LNCaP clone FGC (cell line): ENCODE measurements around the gene KRTAP1-5.
"Not testable (repeated sequence)": the region's sequence is repeated elsewhere in the genome, so short reads cannot be mapped to it uniquely, and the experiment has no call there.

Experiments
- DNase-seq: peaks from one replicate; pipeline ENCODE4 v3.0.0-alpha.2; 2011; ENCODE audit warnings: low read depth
- H3K4me3 ChIP-seq: 2 replicates; pipeline ENCODE4 v1.5.1; 2011; ENCODE audit warnings: mild to moderate bottlenecking, low read depth, low read length, control low read depth
- TF ChIP-seq, protein P1 (sequence below): IDR thresholded peaks from 2 replicates; pipeline ENCODE4 v1.5.1; 2012; ENCODE audit warnings: mild to moderate bottlenecking; ENCODE audit not compliant: control insufficient read depth, insufficient read depth; ENCODE audit errors: extremely low read depth

Gene KRTAP1-5

DNA sequence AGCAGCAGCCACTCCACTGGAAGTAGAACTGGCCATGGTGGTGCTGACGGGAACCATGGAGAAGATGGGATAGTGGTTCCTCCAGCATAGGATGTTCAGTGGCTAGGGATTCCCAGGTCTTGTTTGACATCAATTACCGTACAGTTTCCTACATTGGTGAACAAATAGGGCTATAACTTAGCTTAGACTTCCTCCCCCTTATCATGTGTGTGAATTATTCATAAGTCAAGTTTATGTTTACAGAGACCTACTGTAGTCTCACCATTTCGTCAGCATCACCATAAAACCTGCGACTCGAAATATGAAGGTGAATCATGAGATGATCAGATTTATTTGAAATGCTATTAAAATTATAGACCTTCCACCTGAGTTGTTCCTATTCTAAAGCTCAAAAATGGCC lies 31.7 kb upstream of the KRTAP1-5 start:
- no peak for DNase-seq
- TF ChIP-seq, protein P1, sequence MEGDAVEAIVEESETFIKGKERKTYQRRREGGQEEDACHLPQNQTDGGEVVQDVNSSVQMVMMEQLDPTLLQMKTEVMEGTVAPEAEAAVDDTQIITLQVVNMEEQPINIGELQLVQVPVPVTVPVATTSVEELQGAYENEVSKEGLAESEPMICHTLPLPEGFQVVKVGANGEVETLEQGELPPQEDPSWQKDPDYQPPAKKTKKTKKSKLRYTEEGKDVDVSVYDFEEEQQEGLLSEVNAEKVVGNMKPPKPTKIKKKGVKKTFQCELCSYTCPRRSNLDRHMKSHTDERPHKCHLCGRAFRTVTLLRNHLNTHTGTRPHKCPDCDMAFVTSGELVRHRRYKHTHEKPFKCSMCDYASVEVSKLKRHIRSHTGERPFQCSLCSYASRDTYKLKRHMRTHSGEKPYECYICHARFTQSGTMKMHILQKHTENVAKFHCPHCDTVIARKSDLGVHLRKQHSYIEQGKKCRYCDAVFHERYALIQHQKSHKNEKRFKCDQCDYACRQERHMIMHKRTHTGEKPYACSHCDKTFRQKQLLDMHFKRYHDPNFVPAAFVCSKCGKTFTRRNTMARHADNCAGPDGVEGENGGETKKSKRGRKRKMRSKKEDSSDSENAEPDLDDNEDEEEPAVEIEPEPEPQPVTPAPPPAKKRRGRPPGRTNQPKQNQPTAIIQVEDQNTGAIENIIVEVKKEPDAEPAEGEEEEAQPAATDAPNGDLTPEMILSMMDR, result no peak
- H3K4me3 ChIP-seq, result no peak overlapping the region

DNA sequence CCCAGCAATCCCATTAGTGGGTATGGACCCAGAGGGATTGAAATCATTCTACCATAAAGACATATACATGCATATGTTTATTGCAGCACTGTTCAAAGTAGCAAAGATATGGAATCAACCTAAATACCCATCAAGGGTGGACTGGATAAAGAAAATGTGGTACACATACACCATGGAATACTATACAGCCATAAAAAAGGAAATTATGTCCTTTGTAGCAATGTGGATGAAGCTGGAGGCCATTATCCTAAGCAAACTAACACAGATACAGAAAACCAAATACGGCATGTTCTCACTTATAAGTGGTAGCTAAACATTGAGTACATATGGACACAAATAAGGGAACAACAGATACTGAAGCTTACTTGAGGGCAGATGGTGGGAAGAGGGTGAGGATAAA lies 30.5 kb upstream of the KRTAP1-5 start:
- H3K4me3 ChIP-seq, result no peak overlapping the region
- TF ChIP-seq, protein P1, result no peak

DNA sequence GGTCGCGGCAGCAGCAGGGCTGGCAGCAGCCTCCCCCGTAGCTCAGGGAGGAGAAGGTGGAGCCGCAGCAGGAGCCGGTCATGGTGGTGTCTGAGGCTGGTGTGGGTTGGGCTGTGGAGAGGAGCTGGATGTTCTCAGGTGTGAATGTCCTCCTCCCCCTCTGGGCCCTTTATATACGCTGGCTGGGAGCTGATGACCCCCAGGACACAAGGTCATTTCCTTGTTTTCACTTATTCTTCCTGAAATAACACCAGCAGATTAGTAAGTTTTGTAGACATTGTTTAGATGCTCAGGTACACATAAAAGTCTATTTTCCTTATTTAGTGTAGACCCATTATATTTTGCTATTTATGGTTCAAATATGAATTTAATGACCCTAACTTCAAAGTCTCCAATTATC lies 28.1 kb upstream of the KRTAP1-5 start, which contains the start of gene KRTAP2-2:
TSS of gene KRTAP2-2 (minus strand) at position 101 of the 400 bp plus-strand sequence. CDS start at position 82, 19 bp downstream.
- H3K4me3 ChIP-seq, DNase-seq: not testable (repeated sequence)

More for the DNA sequence above, 30.5 kb upstream of the KRTAP1-5 start:
- DNase-seq, result no peak

DNA sequence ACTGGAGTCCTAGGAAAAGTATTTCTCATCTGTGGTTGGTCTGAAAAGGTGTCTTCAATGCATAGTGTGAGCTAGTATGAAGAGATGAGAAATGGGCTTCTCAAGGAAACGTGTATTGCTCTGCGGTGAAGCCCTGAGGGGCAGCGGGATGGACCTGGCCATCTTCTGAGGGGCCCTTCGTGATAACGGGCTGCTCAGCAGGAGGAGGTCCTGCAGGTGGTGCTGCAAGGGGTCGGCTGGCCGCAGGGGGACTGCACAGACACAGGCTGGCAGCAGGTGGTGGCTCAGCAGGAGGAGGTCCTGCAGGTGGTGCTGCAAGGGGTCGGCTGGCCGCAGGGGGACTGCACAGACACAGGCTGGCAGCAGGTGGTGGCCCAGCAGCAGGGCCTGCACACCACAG lies 27.5 kb upstream of the KRTAP1-5 start:
- H3K4me3 ChIP-seq, DNase-seq: not testable (repeated sequence)

DNA sequence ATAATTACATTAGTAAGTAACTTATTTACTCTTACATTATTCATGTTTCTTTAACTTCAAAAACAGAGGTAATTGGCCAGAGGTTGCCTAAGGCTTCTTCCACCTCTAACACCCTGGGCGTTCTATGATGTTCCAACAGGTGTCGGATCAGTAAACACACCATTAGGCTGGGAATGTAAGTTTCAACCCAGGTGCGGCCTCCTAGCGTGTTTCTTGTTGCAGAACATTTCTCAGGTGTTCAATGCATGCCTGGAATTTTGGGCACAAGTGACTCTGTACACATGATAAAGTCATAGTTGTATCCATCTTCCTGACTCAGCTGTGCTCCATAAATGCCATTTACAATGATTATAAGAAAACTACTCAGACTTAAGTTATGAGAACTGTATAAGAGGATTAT lies 27.0 kb upstream of the KRTAP1-5 start:
- TF ChIP-seq, protein P1, result no peak
- no peak for DNase-seq
- H3K4me3 ChIP-seq, result no peak overlapping the region

DNA sequence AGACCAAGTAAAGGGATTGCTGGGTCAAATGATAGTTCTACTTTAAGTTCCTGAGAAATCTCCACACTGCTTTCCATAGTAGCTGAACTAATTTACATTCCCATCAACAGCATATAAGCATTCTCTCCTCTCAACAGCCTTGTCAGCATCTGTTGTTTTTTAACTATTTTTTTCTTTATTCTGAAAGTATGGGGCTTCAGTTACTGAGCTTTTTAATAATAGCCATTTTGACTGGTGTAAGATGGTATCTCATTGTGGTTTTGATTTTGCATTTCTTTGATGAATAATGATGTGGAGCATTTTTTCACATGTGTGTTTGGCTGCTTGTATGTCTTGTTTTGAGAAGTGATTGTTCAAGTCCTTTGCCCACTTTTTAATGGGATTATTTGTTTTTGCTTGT lies 25.6 kb upstream of the KRTAP1-5 start:
- no peak overlapping the region for H3K4me3 ChIP-seq
- TF ChIP-seq, protein P1, result no peak
- DNase-seq, result no peak

DNA sequence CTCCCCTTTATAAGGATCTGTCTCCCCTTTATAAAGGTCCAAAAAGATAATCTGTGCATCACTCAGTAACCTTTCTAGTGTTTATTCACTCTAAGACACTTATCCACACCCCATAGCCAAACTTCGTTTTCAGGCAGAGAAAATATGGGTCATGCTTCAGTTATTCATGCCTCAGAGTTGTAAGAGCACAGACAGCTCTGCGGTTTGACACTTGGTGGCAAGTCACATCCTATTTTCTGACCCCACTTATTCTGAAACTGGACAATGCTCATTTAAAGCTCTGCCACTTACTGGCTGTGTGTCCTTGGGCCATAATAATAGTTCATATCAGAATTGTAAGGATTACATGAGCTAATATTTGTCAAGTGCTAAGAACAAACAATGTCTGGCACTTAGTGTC lies 22.1 kb upstream of the KRTAP1-5 start:
- no peak for DNase-seq
- TF ChIP-seq, protein P1, result no peak
- no peak overlapping the region for H3K4me3 ChIP-seq

DNA sequence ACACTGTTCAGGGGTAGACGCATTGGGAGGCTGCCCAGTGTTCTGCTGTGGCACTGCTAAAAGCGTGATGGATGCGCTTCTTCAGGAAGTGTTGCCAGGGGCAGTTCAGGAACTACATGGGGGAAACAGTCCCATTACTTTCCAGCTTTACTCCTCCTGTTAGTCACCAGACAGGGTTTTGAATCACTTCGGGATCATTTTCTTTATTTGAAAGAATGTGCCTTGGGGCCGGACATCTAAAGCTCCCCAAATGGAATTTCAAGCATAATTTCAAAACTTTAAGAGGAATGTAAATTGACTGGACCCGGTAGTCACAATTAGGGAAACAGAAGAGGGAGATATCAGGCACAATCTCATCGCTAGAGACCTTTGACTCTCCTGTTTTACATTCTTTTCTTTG lies 21.4 kb upstream of the KRTAP1-5 start:
- H3K4me3 ChIP-seq, result no peak overlapping the region
- TF ChIP-seq, protein P1, result no peak
- DNase-seq, result no peak

DNA sequence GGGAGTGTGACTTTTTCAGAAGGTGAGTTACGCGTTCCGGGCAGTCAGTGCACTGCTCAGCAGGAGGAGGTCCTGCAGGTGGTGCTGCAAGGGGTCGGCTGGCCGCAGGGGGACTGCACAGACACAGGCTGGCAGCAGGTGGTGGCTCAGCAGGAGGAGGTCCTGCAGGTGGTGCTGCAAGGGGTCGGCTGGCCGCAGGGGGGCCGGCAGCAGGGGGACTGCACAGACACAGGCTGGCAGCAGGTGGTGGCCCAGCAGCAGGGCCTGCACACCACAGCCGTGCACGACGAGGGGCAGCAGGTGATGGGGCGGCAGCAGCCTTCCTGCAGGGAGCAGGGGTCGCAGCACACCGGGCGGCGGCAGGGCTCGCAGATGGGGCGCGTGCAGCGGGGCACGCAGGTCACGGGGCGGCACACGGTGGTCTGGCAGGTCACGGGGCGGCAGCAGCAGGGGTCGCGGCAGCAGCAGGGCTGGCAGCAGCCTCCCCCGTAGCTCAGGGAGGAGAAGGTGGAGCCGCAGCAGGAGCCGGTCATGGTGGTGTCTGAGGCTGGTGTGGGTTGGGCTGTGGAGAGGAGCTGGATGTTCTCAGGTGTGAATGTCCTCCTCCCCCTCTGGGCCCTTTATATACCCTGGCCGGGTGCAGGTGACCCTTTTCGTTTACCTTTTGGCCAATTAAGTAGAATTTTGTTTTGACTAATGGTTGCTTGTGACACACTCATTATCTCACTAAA lies 19.9 kb upstream of the KRTAP1-5 start, which contains the start of gene KRTAP2-1:
TSS of gene KRTAP2-1 (minus strand) at position 582 of the 731 bp plus-strand sequence. CDS start at position 533, 49 bp downstream.
- H3K4me3 ChIP-seq, DNase-seq: not testable (repeated sequence)
